ENCODE measurements around the gene PPDPF.

- TF ChIP-seq ZFP3 (CRISPR knock-in tag; IDR thresholded peaks at IDR 0.05) (no peak), BACH2 (CRISPR knock-in tag; IDR thresholded peaks at IDR 0.05; ENCODE audit: borderline replicate concordance) (no peak), ZC3H10 (CRISPR knock-in tag; IDR thresholded peaks at IDR 0.05) (no peak), PATZ1 (CRISPR knock-in tag; IDR thresholded peaks at IDR 0.05; ENCODE audit: borderline replicate concordance) (no peak), CREB5 (CRISPR knock-in tag; IDR thresholded peaks at IDR 0.05; ENCODE audit: low read depth) (no peak), ZFP30 (CRISPR knock-in tag; IDR thresholded peaks at IDR 0.05) (no peak), CSRNP3 (CRISPR knock-in tag; IDR thresholded peaks at IDR 0.05) (no peak)
Observed at GRCh38 chr20:63532449-63532971, 11.9 kb downstream of the PPDPF start.
